ENCODE data around the gene GPHN. TPM values are rescaled to one million over a fixed set of nuclear protein-coding genes. Genes with fewer than 3 reads are reported as not detected.

Gene GPHN
- total and polyA plus RNA-seq, 8 donors = 15.7 to 98.7 (median 35.7) TPM

GRCh38 chr14:67004521-67004920 lies 496.6 kb downstream of the GPHN start:
- H3K27ac ChIP-seq = no peak overlapping the region
- H3K4me3 ChIP-seq = no peak overlapping the region
- intact Hi-C loops (cut with DNase I; ENCODE audit: low total_unique reads) = no loop called here
- H3K9me3 ChIP-seq = no peaks in the 10 kb centered on the region
- no peaks in the 10 kb centered on the region for H3K4me1 ChIP-seq
- no peaks in the 10 kb centered on the region for H3K27me3 ChIP-seq
- H3K36me3 ChIP-seq = peaks cover 0 to 4% (median 2%) of the 10 kb centered on the region in 4 donors
- no peak for TF ChIP-seq CTCF (IDR thresholded peaks at IDR 0.05)
- TF ChIP-seq EP300 (IDR thresholded peaks at IDR 0.05) = no peak
- no peak for TF ChIP-seq POLR2A (IDR thresholded peaks at IDR 0.05)
- no peak for TF ChIP-seq POLR2AphosphoS5 (IDR thresholded peaks at IDR 0.05)
- no peak for DNase-seq
- WGBS, 5 donors = 76 to 99% (median 96%) methylated on average over 2 of the region's 2 CpGs

GRCh38 chr14:67010602-67011001 lies 502.7 kb downstream of the GPHN start:
- Histone ChIP-seq H3K27me3 (no peaks in the 10 kb centered on the region), H3K36me3 (peaks cover 0 to 4% (median 2%) of the 10 kb centered on the region in 4 donors), H3K27ac (no peak overlapping the region), H3K9me3 (no peaks in the 10 kb centered on the region), H3K4me3 (no peak overlapping the region), H3K4me1 (no peaks in the 10 kb centered on the region)
- 74 to 90% (median 85%) methylated on average over 1 of the region's 1 CpG for WGBS, 5 donors
- intact Hi-C loops (cut with DNase I; ENCODE audit: low total_unique reads) = no loop called here
- TF ChIP-seq POLR2A (IDR thresholded peaks at IDR 0.05) (no peak), POLR2AphosphoS5 (IDR thresholded peaks at IDR 0.05) (no peak), EP300 (IDR thresholded peaks at IDR 0.05) (no peak), CTCF (IDR thresholded peaks at IDR 0.05) (no peak)
- DNase-seq = no peak

DNA sequence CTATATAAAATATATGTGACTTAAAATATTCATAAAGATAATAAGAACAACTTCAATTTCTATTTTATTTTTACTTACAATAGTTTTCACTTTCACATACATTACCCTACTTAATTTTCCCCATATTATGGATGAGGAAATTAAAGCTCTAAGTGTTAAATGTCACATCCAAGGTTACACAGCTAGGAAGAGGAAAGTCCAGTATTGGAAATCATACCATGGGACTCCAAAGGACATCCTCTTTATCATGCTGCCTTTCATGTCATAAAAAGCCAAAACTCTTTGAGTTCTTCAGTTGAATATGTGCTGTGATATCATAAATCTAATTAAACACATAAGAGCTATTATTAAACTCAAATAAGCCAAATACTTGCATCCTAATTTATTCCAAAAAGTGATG lies 508.9 kb downstream of the GPHN start:
- H3K27me3 ChIP-seq = no peaks in the 10 kb centered on the region
- no peak overlapping the region for H3K4me3 ChIP-seq
- no peaks in the 10 kb centered on the region for H3K4me1 ChIP-seq
- intact Hi-C loops (cut with DNase I; ENCODE audit: low total_unique reads) = no loop called here
- no peaks in the 10 kb centered on the region for H3K9me3 ChIP-seq
- peaks cover 0 to 8% (median 0%) of the 10 kb centered on the region in 4 donors for H3K36me3 ChIP-seq
- H3K27ac ChIP-seq = no peak overlapping the region
- no peak for DNase-seq
- TF ChIP-seq POLR2A (IDR thresholded peaks at IDR 0.05) = no peak
- no peak for TF ChIP-seq EP300 (IDR thresholded peaks at IDR 0.05)
- TF ChIP-seq POLR2AphosphoS5 (IDR thresholded peaks at IDR 0.05) = no peak
- no peak for TF ChIP-seq CTCF (IDR thresholded peaks at IDR 0.05)

DNA sequence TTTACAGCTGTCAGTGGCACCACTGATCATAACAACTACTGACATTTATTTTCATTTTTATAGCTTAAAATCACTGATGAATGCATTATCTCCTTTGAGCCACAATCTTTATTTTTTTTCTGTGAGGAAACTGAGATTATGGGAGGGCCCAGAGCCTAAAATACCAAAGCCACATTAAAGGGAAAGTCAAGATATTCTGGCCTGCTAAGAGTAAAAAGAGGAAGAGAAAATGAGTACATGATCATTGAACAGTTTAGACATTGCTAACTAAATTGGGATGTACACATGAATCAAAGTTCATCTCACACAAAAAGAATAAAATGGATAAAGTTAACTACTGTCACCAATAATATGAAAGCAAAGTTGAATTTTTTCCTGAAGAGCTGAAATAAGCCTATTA lies 510.8 kb downstream of the GPHN start:
- TF ChIP-seq POLR2AphosphoS5 (IDR thresholded peaks at IDR 0.05) = no peak
- TF ChIP-seq POLR2A (IDR thresholded peaks at IDR 0.05) = no peak
- TF ChIP-seq EP300 (IDR thresholded peaks at IDR 0.05) = no peak
- no peak for TF ChIP-seq CTCF (IDR thresholded peaks at IDR 0.05)
- no peak overlapping the region for H3K27ac ChIP-seq
- H3K4me1 ChIP-seq = no peaks in the 10 kb centered on the region
- H3K9me3 ChIP-seq = no peaks in the 10 kb centered on the region
- intact Hi-C loops (cut with DNase I; ENCODE audit: low total_unique reads) = no loop called here
- no peak overlapping the region for H3K4me3 ChIP-seq
- peaks cover 0 to 12% (median 4%) of the 10 kb centered on the region in 4 donors for H3K36me3 ChIP-seq
- no peak for DNase-seq
- no peaks in the 10 kb centered on the region for H3K27me3 ChIP-seq
